Panc1 (cell line): ENCODE results near the gene PALD1. TPM values are rescaled to one million over a fixed set of nuclear protein-coding genes. Genes with fewer than 3 reads are reported as not detected.

Source experiments
- ATAC-seq: fragments of 200-7000 bp; cut with Tn5 transposase; 2 replicates; pipeline ENCODE4 v1.9.1; 2020; ENCODE audit warnings: mild to moderate bottlenecking, moderate library complexity
- BruUV-seq: library from RNA; stranded (reverse); fragments of 400-500 nt; replicated peaks from 2 replicates; lab custom pipeline; 2021; lab: Mats Ljungman, UMichigan
- CTCF ChIA-PET: fragments of 300-600 bp; sonication (Branson Sonifier 250); formaldehyde crosslinking; loops from one replicate; lab custom pipeline; 2022; ENCODE audit warnings: antibody characterized with exemption; lab: Charles Lee
- POLR2A ChIA-PET: fragments of 300-600 bp; sonication (Branson Sonifier 250); formaldehyde crosslinking; loops from one replicate; lab custom pipeline; 2022; ENCODE audit warnings: antibody characterized with exemption; lab: Charles Lee
- DNase-seq: peaks from one replicate; pipeline ENCODE4 v3.0.0-alpha.2; 2010; ENCODE audit warnings: low read depth, low spot score
- H3K27ac ChIP-seq: 2 replicates; pipeline ENCODE4 v1.5.1; 2011; ENCODE audit warnings: mild to moderate bottlenecking, low read length, inconsistent platforms
- H3K27me3 ChIP-seq: fragments of 200-500 bp; sonication (Bioruptor generic); 2 replicates; pipeline ENCODE4 v1.6.0; 2014; ENCODE audit warnings: low read length, inconsistent platforms; ENCODE audit not compliant: control insufficient read depth, insufficient read depth
- H3K36me3 ChIP-seq: fragments of 200-500 bp; sonication (Bioruptor generic); 2 replicates; pipeline ENCODE4 v1.5.1; 2014; ENCODE audit warnings: inconsistent platforms, mild to moderate bottlenecking, low read length, moderate library complexity; ENCODE audit not compliant: control insufficient read depth, insufficient read depth
- H3K4me1 ChIP-seq: 2 replicates; pipeline ENCODE4 v1.5.1; 2011; ENCODE audit warnings: inconsistent platforms, mild to moderate bottlenecking, low read length, moderate library complexity; ENCODE audit not compliant: control insufficient read depth, insufficient read depth
- H3K4me3 ChIP-seq, 2 experiments: 2 replicates each; pipeline ENCODE4 v1.5.1; 2011 to 2012; ENCODE audit warnings: low read depth in 2 of 2, low read length in 2 of 2, mild to moderate bottlenecking in 2 of 2, inconsistent platforms in 1 of 2, moderate library complexity in 1 of 2
- H3K9me3 ChIP-seq: fragments of 200-500 bp; sonication (Bioruptor generic); 2 replicates; pipeline ENCODE4 v1.5.1; 2014; ENCODE audit warnings: low read depth, mild to moderate bottlenecking, inconsistent platforms, low read length, moderate library complexity; ENCODE audit not compliant: control insufficient read depth, insufficient read depth
- CTCF ChIP-seq: fragments of 450-650 bp; IDR thresholded peaks from 2 replicates; pipeline ENCODE4 v1.5.1; 2017; ENCODE audit warnings: mild to moderate bottlenecking
- POLR2AphosphoS5 ChIP-seq: IDR thresholded peaks from 2 replicates; pipeline ENCODE4 v1.6.1; 2012; ENCODE audit warnings: mild to moderate bottlenecking, low read depth, low read length, moderate library complexity
- REST ChIP-seq, 2 experiments: IDR thresholded peaks; 2 replicates each; pipeline ENCODE4 v1.6.1; 2011 to 2012; ENCODE audit warnings: low read depth in 2 of 2, control low read depth in 1 of 2, low read length in 1 of 2, mild to moderate bottlenecking in 1 of 2, moderate library complexity in 1 of 2; ENCODE audit not compliant: insufficient read depth in 1 of 2
- SIN3A ChIP-seq: IDR thresholded peaks from 2 replicates; pipeline ENCODE4 v1.6.1; 2012; ENCODE audit warnings: low read depth, mild to moderate bottlenecking, low read length, moderate library complexity, borderline replicate concordance; ENCODE audit not compliant: insufficient read depth
- TCF7L2 ChIP-seq: IDR thresholded peaks from 2 replicates; pipeline ENCODE4 v1.6.1; 2011; ENCODE audit warnings: mild to moderate bottlenecking, low read depth, low read length, inconsistent platforms
- in situ Hi-C: cut with HindIII; loops from 2 replicates; pipeline ENCODE4 v1.10.0; 2016; ENCODE audit warnings: low sequenced_read_pairs, low pct_unique_long_range_greater_than_20kb
- intact Hi-C: fragments of 100-400 bp; cut with micrococcal nuclease; formaldehyde crosslinking; loops from one replicate; pipeline ENCODE4 v1.10.0; 2022; ENCODE audit not compliant: unreplicated experiment
- total RNA-seq: library from RNA; stranded (reverse); gene quantifications from one replicate; pipeline ENCODE4 v1.2.1, GENCODE V29; 2021; ENCODE audit not compliant: unreplicated experiment

Gene PALD1
- total RNA-seq, 1 experiment from 2014 or later, result 3.0 TPM

- no peaks in the 10 kb centered on the region for H3K9me3 ChIP-seq
- H3K27me3 ChIP-seq, result no peaks in the 10 kb centered on the region
- CTCF ChIA-PET, result no interaction called here
- no peak overlapping the region for H3K27ac ChIP-seq
- H3K4me1 ChIP-seq, result peaks cover 9% of the 10 kb centered on the region
- intact Hi-C loops, result no loop called here
- DNase-seq, result no peak
- no peak for TF ChIP-seq SIN3A
- no peak for TF ChIP-seq REST (IDR thresholded peaks at IDR 0.05; ENCODE audit: insufficient read depth in 1 of 2, low read depth in 2 of 2, low read length in 1 of 2)
- no peak for TF ChIP-seq CTCF
- no peak for TF ChIP-seq POLR2AphosphoS5
- no peak overlapping the region for H3K4me3 ChIP-seq
- peaks cover 3% of the 10 kb centered on the region; the same call in 1 of the 2 replicates for H3K36me3 ChIP-seq
- POLR2A ChIA-PET, result no interaction called here
- ATAC-seq, result no peak
- in situ Hi-C loops, result no loop called here
- BruUV-seq, result no TSS peak
Observed at GRCh38 chr10:70475661-70476060, 2.9 kb upstream of the PALD1 start.

- H3K4me1 ChIP-seq, result peaks cover 9% of the 10 kb centered on the region
- DNase-seq (no peak), ATAC-seq (0 out of 2 replicates have a peak, but pooled peaks have one; percentile 11)
- no peaks in the 10 kb centered on the region for H3K27me3 ChIP-seq
- intact Hi-C loops (no loop called here), in situ Hi-C loops (no loop called here)
- H3K4me3 ChIP-seq, result no peak overlapping the region
- no peaks in the 10 kb centered on the region for H3K9me3 ChIP-seq
- CTCF ChIA-PET, result no interaction called here
- TF ChIP-seq SIN3A, result no peak
- no peak for TF ChIP-seq TCF7L2
- TF ChIP-seq CTCF, result no peak
- TF ChIP-seq REST (IDR thresholded peaks at IDR 0.05; ENCODE audit: insufficient read depth in 1 of 2, low read depth in 2 of 2, low read length in 1 of 2), result no peak
- TF ChIP-seq POLR2AphosphoS5, result no peak
- POLR2A ChIA-PET, result no interaction called here
- no peak overlapping the region for H3K27ac ChIP-seq
- H3K36me3 ChIP-seq, result peaks cover 3% of the 10 kb centered on the region; the same call in 1 of the 2 replicates
- BruUV-seq, result no TSS peak
Observed at GRCh38 chr10:70476249-70477035, 2.1 kb upstream of the PALD1 start.
